Measurements from ENCODE around the gene SLC45A3.

- TF ChIP-seq POLR2A (IDR thresholded peaks at IDR 0.05; ENCODE audit: extremely low read depth, insufficient read length) (no peak), CTCF (IDR thresholded peaks at IDR 0.05; ENCODE audit: low read depth, low read length) (no peak), MAX (IDR thresholded peaks at IDR 0.05; ENCODE audit: low read depth, low read length) (no peak), MYC (IDR thresholded peaks at IDR 0.05; ENCODE audit: low read depth, low read length) (no peak)
Measured at GRCh38 chr1:205690122-205690756, 9.9 kb upstream of the SLC45A3 start.
